Measurements from ENCODE around the gene MSRB2. TPM values are rescaled to one million over a fixed set of nuclear protein-coding genes. Genes with fewer than 3 reads are reported as not detected.
"Not testable (repeated sequence)": the region's sequence is repeated elsewhere in the genome, so short reads cannot be mapped to it uniquely, and the experiment has no call there.

Gene MSRB2
- 34.7 TPM for polyA plus RNA-seq (2013, experiment 1 of 2; ENCODE audit: insufficient read length)
- 39.0 TPM for polyA plus RNA-seq (2013, experiment 2 of 2; ENCODE audit: insufficient read length)

DNA sequence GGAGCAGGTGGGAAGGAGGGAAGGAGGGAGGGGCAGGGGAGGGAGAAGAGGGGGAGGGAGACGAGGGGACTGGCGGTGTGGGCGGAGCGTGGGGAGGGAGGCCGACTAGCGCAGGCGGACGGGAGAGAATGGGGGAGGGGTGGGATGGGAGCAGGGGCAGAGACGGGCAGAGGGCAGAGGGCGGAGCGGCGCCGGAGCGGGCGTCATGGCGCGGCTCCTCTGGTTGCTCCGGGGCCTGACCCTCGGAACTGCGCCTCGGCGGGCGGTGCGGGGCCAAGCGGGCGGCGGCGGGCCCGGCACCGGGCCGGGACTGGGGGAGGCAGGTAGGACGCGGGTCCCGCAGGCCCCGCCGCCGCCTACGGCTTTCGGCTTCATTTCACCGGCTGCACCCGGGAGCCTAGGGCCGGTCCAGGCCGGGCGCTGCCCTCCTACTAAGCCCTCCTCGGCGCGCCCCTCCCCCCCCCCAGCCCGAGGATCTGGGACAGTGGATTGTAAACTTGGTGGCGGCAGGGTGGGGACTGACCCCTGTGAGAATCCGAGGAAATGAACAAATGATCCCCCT lies at the start of gene MSRB2:
Gene MSRB2, plus strand, starts transcription at position 176 of the 562 bp plus-strand sequence. Its CDS starts 30 bp downstream, at position 206.
- peak; percentile 94 for DNase-seq

DNA sequence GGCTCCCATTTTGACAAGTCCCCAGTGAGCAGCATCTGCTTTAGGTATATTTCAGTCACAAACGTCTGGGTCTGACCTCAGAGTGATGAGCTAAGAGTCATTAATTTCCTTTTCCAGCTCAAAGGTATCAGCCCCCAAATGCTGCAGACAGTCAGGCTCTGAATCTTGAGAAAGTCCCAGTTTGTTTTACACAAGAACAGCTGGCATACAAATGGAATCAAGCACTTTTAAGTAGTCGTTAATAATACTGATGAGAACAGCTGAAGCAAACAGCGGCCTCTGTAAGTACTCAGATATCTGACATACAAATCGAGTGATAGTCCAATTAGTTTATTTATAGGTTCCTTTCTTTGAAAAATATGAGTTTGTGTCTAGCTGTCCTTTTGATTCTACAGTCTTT lies 49.4 kb upstream of the MSRB2 start:
- no peak for DNase-seq

GRCh38 chr10:23047201-23048050 lies 48.0 kb upstream of the MSRB2 start:
- no peak for DNase-seq

DNA sequence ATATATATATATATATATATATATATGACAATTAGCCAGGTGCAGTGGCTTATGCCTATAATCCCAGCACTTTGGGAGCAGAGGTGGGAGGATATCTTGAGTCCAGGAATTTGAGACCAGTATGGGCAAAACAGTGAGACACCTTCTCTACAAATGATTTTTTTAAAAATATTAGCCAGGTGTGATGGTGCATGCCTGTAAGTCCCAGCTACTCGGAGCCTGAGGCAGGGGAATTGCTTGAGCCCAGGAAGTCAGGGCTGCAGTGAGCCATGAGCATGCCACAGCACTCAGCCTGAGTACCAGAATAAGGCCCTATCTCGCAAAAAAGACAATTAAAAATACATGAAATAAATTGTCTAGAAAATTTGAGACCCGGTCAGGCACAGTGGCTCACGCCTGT lies 47.2 kb upstream of the MSRB2 start:
- no peak for DNase-seq

DNA sequence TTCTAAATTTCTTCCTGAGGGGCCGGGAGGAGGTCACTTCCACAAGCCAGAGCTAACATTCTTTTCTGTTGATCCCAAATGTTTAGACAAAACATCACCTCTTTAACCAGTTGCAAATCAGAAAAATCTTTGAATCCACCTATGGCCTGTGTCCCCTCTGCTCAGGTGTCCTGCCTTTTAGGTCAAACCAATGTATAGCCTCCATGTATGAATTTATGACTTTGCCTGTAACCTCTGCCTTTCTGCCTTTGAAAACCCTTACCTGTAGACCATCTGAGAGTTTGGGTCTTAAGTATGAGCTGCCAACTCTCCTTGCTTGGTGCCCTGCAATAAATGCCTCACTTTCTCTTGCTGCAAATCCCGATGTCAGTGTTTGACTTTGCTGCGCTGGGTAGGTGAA lies 44.1 kb upstream of the MSRB2 start:
- no peak for DNase-seq

DNA sequence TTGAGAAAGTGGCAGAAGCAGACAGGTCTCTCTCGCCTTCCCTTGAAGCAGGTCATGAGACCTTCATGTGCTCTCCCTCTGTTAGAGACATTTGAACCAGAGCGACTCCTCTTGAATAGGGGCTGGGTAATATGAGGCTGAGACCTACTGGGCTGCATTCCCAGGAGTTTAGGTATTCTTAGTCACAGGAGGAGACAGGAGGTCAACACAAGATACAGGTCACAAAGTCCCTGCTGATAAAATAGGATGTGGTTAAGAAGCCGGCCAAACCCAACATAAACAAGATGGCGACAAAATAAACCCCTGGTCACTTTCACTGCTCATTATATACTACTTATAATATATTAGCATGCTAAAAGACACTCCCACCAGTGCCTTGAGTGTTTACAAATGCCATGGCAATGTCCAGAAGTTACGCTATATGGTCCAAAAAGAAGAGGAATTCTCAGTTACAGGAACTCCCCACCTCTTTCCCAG lies 43.5 kb upstream of the MSRB2 start:
- DNase-seq: no peak

DNA sequence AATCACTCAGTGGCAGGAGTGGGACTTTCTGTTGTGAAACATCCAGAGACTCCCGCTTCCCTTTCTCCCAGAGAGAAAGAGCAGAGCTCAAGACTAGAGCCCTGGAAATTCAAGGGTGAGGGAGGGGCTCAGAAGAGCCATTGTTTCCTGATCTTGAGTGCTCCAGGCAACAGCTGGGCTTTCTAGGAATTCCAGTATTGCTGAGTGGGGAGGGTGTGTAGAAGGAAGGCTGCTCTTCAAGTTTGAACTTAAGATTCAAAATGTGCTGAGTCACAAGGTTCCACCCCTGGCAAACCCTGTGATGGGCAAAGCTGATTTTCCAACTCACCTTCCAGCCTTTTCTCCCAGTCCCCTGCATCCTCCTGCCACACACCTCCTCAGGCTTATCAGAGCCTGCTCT lies 42.3 kb upstream of the MSRB2 start:
- no peak for DNase-seq

DNA sequence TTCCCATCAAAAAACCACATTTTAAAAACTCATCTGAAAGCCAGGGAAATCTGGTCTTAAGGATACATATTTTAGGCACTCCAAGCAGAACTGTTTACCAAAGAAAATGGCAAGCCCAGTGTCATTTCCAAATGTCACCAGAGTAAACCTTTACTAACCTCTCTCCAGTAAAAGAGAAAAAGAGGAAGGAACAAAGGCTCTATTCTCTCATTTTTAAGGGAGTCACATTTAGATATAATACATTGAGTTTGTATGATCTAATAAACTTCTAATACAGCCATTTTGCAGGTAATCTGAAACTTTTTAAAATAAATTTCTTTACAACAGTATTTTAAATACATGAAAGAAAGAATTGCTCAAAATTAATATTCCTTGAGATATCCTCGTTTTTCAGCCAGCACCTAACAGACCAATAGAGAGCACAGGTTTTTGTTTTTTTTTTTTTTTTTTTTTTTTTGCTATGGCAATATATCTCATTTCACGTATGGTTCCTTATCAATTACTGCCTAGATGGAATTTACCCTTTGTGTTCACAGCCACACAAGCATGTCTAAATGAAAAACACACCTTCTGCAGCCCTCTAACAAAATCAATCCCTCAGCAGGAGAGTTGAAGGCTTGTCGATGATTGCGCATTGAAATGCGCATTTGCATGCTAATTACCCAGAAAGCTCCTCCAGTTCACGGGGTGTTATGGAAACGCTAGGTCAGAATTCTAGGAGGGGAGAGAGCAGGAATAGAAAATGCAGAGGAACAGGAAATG lies 39.8 kb upstream of the MSRB2 start:
- no peak for DNase-seq

GRCh38 chr10:23056186-23056579 lies 39.2 kb upstream of the MSRB2 start:
- DNase-seq: no peak

DNA sequence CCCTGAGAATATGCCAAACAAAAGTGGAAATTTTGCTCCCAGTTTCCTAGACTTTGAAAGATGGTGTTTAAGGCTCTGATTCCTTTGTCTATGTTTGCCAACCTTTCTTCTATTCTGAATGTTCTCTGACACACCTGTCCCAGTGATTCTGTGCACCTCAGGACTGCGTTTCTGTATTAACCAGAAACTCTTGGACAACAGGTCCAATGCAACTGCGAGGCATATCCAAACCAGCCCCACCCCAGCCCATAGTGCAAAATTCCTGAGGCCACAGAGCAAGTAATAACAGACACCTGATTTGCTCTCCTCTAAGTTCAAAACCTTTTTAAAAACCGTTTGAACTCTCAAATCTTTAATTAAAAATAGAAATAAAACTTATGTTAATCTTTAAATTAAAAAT lies 37.0 kb upstream of the MSRB2 start:
- DNase-seq: no peak

GRCh38 chr10:23060918-23061317 lies 34.5 kb upstream of the MSRB2 start:
- no peak for DNase-seq

DNA sequence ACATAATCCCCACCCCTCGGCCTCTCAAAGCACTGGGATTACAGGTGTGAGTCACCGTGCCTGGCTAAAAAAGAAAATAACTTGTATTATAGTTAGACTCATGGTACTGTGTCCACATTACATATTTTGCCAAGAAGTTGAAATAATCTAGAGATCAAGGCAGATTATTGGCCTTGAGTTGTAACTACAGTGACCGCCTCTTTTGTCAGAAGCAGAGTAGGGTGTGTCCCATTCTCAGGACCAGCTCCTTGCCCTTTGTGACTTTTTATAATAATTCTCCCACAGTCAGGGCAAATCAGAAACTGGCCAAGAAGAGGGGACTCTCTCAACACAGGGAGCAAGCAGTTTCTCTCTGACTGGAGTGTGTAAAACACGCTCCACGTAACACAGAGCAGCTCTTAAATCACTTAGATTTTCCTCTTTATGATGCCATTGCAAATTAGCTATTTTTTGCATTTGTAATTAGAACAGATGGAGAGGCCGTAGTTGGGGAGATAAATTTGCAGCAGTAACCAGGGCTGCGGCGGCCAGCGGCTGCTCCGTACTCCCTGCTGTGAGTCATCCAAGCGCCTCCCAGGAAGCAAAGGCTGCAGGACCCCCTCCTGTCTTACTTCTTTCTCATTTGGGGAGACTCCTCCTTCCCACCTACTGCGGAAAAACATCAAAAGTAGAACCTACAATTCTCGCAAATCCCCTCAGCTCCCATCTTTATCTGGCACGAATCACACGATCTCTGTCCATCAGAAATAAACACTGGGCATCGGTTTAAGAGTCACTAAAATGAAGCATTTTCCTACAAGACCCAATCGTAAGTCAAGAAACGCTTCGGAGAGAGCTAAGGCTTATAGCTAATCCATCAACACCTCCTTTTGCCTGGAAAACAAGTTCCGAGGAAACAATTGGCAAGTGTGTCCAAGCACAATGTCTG lies 32.1 kb upstream of the MSRB2 start:
- peak; percentile 6 for DNase-seq

DNA sequence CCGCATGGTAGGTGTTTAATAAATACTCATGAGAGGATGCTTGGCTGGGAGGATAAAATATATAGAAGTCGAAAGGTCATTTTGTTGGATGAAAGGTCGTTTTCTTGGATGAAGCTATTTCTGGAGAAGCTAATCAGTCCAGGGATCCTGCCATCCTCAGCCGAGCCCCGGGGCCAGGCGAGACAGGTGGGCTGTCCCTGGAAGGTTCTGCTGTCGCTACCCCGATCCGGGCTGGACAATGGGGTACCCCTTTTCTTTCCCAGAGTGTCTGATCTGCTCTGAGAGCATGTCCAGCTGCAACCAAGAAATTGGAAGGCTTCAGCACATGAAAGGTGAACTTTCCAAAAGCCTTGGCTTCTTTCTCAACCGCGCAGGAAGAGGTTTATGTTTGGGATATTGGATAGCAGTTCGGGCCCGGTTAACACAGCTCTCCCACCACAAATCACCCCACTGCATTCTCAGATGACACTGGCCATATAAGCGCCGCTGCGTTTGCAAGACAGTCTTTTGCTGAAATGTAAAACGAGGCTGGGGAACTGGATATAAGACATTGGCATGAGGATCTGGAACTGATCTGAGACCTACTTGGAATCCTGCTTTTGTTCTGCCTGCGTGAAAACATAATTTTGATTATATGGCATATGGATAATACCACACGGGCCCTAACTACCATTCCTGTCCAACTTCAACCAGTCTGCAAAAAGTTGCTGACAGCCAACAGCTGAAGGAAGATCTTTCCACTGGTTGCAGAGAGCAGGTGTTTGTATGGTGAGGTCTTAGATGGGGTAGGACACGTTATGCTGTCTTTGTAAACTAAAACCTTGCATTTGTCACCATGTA lies 31.2 kb upstream of the MSRB2 start:
- DNase-seq: no peak

GRCh38 chr10:23064813-23065114 lies 30.6 kb upstream of the MSRB2 start:
- DNase-seq: not testable (repeated sequence)

DNA sequence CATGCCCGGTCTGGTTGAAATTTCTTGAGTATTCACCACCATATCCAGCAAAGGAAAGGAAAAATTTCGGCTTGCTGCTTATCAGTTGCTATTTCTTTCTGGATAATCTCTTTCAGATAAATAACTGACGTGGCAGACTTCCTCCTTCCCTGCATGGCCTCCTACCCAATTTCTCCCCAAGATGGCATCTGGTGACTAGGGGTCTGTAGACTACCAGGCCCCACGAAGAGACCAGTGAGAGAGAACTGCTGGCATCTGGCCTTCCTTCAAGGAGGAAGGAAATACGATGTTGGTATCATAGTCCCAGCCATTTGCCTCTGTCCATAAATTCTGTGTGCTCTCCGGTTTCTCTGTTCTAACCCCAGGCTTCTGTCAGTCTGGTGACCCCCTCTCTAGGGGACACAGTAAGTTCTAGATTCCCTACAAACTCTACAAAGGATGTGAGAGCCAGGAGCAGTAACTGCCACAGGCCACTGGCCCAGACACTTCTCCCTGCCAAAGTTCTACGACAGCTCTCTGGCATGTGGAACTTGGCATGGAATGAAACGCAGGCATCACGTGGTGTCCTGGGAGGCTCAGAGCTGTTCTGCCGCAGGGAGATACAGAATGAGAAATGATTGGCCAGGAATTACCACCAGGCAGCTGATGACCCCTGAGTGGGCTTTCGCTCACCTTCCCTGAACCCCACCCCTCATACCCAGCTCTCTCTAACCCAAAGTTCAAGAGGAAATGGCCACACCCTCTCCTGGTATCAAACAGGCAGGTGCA lies 30.0 kb upstream of the MSRB2 start:
- DNase-seq: peak; percentile 80

DNA sequence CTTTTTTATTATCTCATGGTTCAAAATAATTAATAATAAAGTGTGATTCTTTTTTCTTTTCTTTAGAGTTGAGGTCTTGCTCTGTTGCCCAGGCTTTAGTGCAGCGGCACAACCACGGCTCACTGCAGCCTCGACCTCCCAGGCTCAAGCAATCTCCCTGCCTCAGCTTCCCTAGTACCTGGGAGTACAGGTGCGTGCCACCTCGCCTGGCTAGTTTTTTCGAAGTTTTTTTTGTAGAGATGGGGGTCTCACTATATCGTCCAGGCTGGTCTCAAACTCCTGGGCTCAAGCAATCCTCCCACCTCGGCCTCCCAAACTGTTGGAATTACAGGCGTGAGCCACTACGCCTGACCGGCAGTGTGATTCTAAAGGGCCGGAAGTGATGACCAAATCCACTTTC lies 28.0 kb upstream of the MSRB2 start:
- DNase-seq: no peak

GRCh38 chr10:23067939-23068775 lies 27.2 kb upstream of the MSRB2 start:
- DNase-seq: peak; percentile 68

DNA sequence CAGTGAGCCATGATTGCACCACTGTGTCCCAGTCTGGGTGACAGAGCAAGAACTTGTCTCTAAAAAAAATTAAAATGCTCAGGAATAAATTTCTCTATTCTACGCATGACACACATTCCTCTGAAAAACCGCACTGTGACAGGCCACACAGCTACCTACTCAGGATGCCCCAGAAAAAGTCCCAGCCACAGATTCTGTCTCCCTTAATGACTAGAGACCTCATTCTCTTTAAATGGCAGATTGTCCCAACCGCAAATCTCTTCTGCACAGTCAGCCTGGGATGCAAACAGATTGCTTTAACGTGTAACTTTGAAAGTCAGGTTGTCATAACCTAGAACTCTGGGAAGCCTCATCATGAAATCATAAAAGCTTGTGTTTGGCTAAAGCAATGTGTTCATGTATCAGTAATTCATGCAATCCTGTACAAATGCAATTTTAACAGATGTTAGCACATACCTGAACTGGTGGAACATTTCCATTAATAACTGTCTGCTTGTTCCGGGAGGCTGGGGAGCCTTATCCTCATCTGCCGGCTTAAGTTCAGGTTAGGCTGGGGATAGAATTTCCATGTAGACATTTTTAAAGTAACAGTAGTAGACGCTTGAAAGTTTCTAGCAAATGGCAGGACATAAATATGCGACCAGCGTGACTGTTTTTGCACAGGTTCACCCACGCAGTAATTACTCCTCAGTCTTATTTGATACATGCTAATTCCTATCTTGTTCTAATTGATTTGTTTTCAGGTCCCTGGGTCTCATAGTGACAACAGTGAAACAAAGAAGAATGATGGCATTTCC lies 26.2 kb upstream of the MSRB2 start:
- no peak for DNase-seq
